Endothelial cell of umbilical vein (primary cell): ENCODE measurements around the gene TULP4. TPM values are rescaled to one million over a fixed set of nuclear protein-coding genes. Genes with fewer than 3 reads are reported as not detected.

Experiments used
- BruUV-seq: library from RNA; stranded (reverse); fragments of 400-500 nt; replicated peaks from 2 replicates; lab custom pipeline; 2021; lab: Mats Ljungman, UMichigan
- CTCF ChIA-PET: fragments of 300-600, 350-600 bp; sonication (Branson Sonifier 250); formaldehyde crosslinking; loops from one replicate; lab custom pipeline; 2021; ENCODE audit warnings: antibody characterized with exemption, inconsistent platforms; lab: Charles Lee
- POLR2A ChIA-PET: fragments of 300-600, 350-600 bp; sonication (Branson Sonifier 250); formaldehyde crosslinking; loops from one replicate; lab custom pipeline; 2021; ENCODE audit warnings: antibody characterized with exemption, inconsistent platforms; lab: Charles Lee
- DNase-seq: peaks from one replicate; pipeline ENCODE4 v3.0.0-alpha.2; 2011; ENCODE audit warnings: low read depth, low spot score
- FAIRE-seq: peaks from 2 replicates; lab custom pipeline; 2011; peaks lifted over from hg19 to GRCh38; lab: Jason Lieb, UNC
- H2AFZ ChIP-seq: 2 replicates; pipeline ENCODE4 v1.6.0; 2012; ENCODE audit warnings: low read depth, low read length, control low read depth, inconsistent platforms
- H3K27ac ChIP-seq: 2 replicates; pipeline ENCODE4 v1.5.1; 2011; ENCODE audit warnings: low read depth, mild to moderate bottlenecking, control low read depth, low read length, moderate library complexity; ENCODE audit not compliant: insufficient read depth
- H3K27me3 ChIP-seq, 2 experiments: 2 replicates each; pipeline versions ENCODE4 v1.6.0 to v1.6.1; 2011; ENCODE audit warnings: low read length in 2 of 2, mixed read lengths in 1 of 2; ENCODE audit not compliant: control insufficient read depth in 2 of 2, insufficient read depth in 2 of 2
- H3K36me3 ChIP-seq, 2 experiments: 2 replicates in 1 of 2; 3 replicates in 1 of 2; pipeline ENCODE4 v1.5.1; 2011; ENCODE audit warnings: low read length in 2 of 2, mild to moderate bottlenecking in 1 of 2, moderate library complexity in 1 of 2; ENCODE audit not compliant: control insufficient read depth in 2 of 2, insufficient read depth in 2 of 2; ENCODE audit errors: extremely low read depth in 1 of 2
- H3K4me1 ChIP-seq: 3 replicates; pipeline ENCODE4 v1.5.1; 2011; ENCODE audit warnings: mild to moderate bottlenecking, low read length; ENCODE audit not compliant: control insufficient read depth, insufficient read depth; ENCODE audit errors: extremely low read depth
- H3K4me2 ChIP-seq: 2 replicates; pipeline ENCODE4 v1.6.1; 2011; ENCODE audit warnings: low read length, control low read depth, mixed read lengths; ENCODE audit not compliant: insufficient read depth
- H3K4me3 ChIP-seq, 3 experiments: fragments of 200-600 bp in 1 of 3; sonication (generic), shearing (Covaris generic) in 1 of 3; replicated peaks in 1 of 3; 2 replicates each; pipeline ENCODE4 v1.5.1; 2011 to 2016; ENCODE audit warnings: control low read depth in 3 of 3, low read length in 3 of 3, mild to moderate bottlenecking in 2 of 3, inconsistent platforms in 1 of 3, low read depth in 1 of 3, moderate library complexity in 1 of 3; ENCODE audit not compliant: insufficient read depth in 1 of 3
- H3K79me2 ChIP-seq: 2 replicates; pipeline ENCODE4 v1.6.0; 2012; ENCODE audit warnings: low read length, inconsistent platforms; ENCODE audit not compliant: control insufficient read depth, insufficient read depth
- H3K9ac ChIP-seq: replicated peaks from 2 replicates; pipeline ENCODE3; 2011; ENCODE audit warnings: low read length, control low read depth; ENCODE audit not compliant: insufficient read depth; ENCODE audit errors: extremely low read depth
- H3K9me1 ChIP-seq: replicated peaks from 3 replicates; pipeline ENCODE4 v1.6.0; 2011; ENCODE audit warnings: mild to moderate bottlenecking, low read length; ENCODE audit not compliant: control insufficient read depth, insufficient read depth; ENCODE audit errors: extremely low read depth
- H3K9me3 ChIP-seq: replicated peaks from 2 replicates; pipeline ENCODE4 v1.5.1; 2012; ENCODE audit warnings: low read length, inconsistent platforms; ENCODE audit not compliant: control insufficient read depth, insufficient read depth
- H4K20me1 ChIP-seq: replicated peaks from 2 replicates; pipeline ENCODE3; 2011; ENCODE audit warnings: mild to moderate bottlenecking, low read length; ENCODE audit not compliant: control insufficient read depth, insufficient read depth; ENCODE audit errors: extremely low read depth
- CTCF ChIP-seq, 2 donors: IDR thresholded peaks; 1 replicate in 1 of 2; 2 replicates in 1 of 2; pipeline ENCODE4 v1.5.1; 2011; ENCODE audit warnings: low read length in 2 of 2, mild to moderate bottlenecking in 2 of 2, moderate library complexity in 2 of 2, control low read depth in 1 of 2, inconsistent platforms in 1 of 2, low read depth in 1 of 2; ENCODE audit not compliant: insufficient read depth in 1 of 2; ENCODE audit errors: extremely low read depth in 1 of 2
- EZH2 ChIP-seq: IDR thresholded peaks from 2 replicates; pipeline ENCODE4 v1.6.1; 2012; ENCODE audit warnings: borderline replicate concordance, low read depth, mild to moderate bottlenecking, moderate library complexity, low read length, inconsistent platforms; ENCODE audit not compliant: severe bottlenecking
- FOS ChIP-seq: IDR thresholded peaks from 2 replicates; pipeline ENCODE4 v1.6.1; 2011; ENCODE audit warnings: mild to moderate bottlenecking, low read length, moderate library complexity, borderline replicate concordance; ENCODE audit not compliant: insufficient read depth
- GATA2 ChIP-seq: IDR thresholded peaks from 2 replicates; pipeline ENCODE4 v1.7.0; 2011; ENCODE audit warnings: low read depth, mild to moderate bottlenecking, moderate library complexity, mixed read lengths, low read length; ENCODE audit not compliant: insufficient read length, insufficient read depth
- JUN ChIP-seq: IDR thresholded peaks from 2 replicates; pipeline ENCODE4 v1.6.1; 2011; ENCODE audit warnings: borderline replicate concordance, low read depth; ENCODE audit not compliant: insufficient read length, insufficient read depth
- MAX ChIP-seq: IDR thresholded peaks from 2 replicates; pipeline ENCODE4 v1.6.1; 2011; ENCODE audit not compliant: insufficient read depth, insufficient read length
- MYC ChIP-seq: IDR thresholded peaks from one replicate; pipeline ENCODE4 v1.6.1; 2011; ENCODE audit warnings: mild to moderate bottlenecking, low read depth, low read length
- POLR2A ChIP-seq: IDR thresholded peaks from 2 replicates; pipeline ENCODE4 v1.6.1; 2012; ENCODE audit warnings: low read depth, mild to moderate bottlenecking, control low read depth, low read length
- POLR2AphosphoS5 ChIP-seq: IDR thresholded peaks from 2 replicates; pipeline ENCODE4 v1.6.1; 2012; ENCODE audit warnings: low read depth, mild to moderate bottlenecking, control low read depth, low read length, moderate library complexity; ENCODE audit not compliant: insufficient read depth
- dilution Hi-C: fragments of 300-500 bp; cut with MboI; formaldehyde crosslinking; loops from one replicate; pipeline ENCODE4 v1.15.0; 2019; ENCODE audit warnings: low sequenced_read_pairs; ENCODE audit not compliant: extremely low pct_ligation_motif_present
- intact Hi-C: fragments of 100-400 bp; cut with micrococcal nuclease; formaldehyde crosslinking; loops from one replicate; pipeline ENCODE4 v1.10.0; 2022
- polyA plus RNA-seq, 4 experiments: library from polyadenylated mRNA; depleted of rRNA in 3 of 4; stranded (reverse) in 3 of 4; unstranded in 1 of 4; fragments of >200 nt; gene quantifications; 2 replicates each; pipeline versions ENCODE4 v1.2.1 to v1.2.3, GENCODE V29; 2011 to 2012; ENCODE audit warnings: missing spikeins in 1 of 4
- total RNA-seq: library from RNA; stranded (reverse); gene quantifications from 2 replicates; pipeline ENCODE4 v1.2.3, GENCODE V29; 2021

The TULP4 gene
- total and polyA plus RNA-seq, 2 donors (not counting 3 experiments of a cell fraction or from before 2014, with no cell fraction given), result 10.8 to 55.1 TPM

GRCh38 chr6:158387036-158387435 is 74.8 kb downstream of the TULP4 start:
- TF ChIP-seq MAX, result no peak
- no peak for TF ChIP-seq JUN
- TF ChIP-seq CTCF (IDR thresholded peaks at IDR 0.05; ENCODE audit: extremely low read depth in 1 of 2, insufficient read depth in 1 of 2, low read depth in 1 of 2, low read length in 2 of 2), result peak in 1 of 2 donors; percentile 17
- Histone ChIP-seq H4K20me1 (peaks cover 8% of the 10 kb centered on the region), H3K9ac (no peak overlapping the region), H3K4me3 (no peak overlapping the region), H3K9me1 (peaks cover 4% of the 10 kb centered on the region), H3K79me2 (peaks cover 6% of the 10 kb centered on the region), H3K4me2 (no peak overlapping the region), H3K36me3 (no peaks in the 10 kb centered on the region), H2AFZ (no peak overlapping the region), H3K27ac (no peak overlapping the region), H3K9me3 (no peaks in the 10 kb centered on the region), H3K4me1 (no peaks in the 10 kb centered on the region), H3K27me3 (no peaks in the 10 kb centered on the region)
- intact Hi-C loops, result no loop called here
- no TSS peak for BruUV-seq
- ChIA-PET POLR2A (no interaction called here), CTCF (interaction anchor here (0.6 to 2.5 kb wide), 13 partner anchors 10 to 208 kb away, joined by 3 to 14 read pairs (median 3); no protein-coding TSS in a partner anchor)
- FAIRE-seq, result no peak
- dilution Hi-C loops, result no loop called here
- no peak for DNase-seq

GRCh38 chr6:158387578-158387977 is 75.3 kb downstream of the TULP4 start:
- no peaks in the 10 kb centered on the region for H3K4me1 ChIP-seq
- H3K4me2 ChIP-seq, result no peak overlapping the region
- no peak overlapping the region for H3K9ac ChIP-seq
- no peaks in the 10 kb centered on the region for H3K9me3 ChIP-seq
- H3K9me1 ChIP-seq, result peaks cover 4% of the 10 kb centered on the region
- no peak overlapping the region for H2AFZ ChIP-seq
- no peak overlapping the region for H3K4me3 ChIP-seq
- intact Hi-C loops, result no loop called here
- no peaks in the 10 kb centered on the region for H3K36me3 ChIP-seq
- dilution Hi-C loops, result no loop called here
- no peaks in the 10 kb centered on the region for H3K27me3 ChIP-seq
- ChIA-PET POLR2A (no interaction called here), CTCF (interaction anchor here (0.7 to 2.5 kb wide), 10 partner anchors 9 to 186 kb away, joined by 3 to 14 read pairs (median 4); no protein-coding TSS in a partner anchor)
- FAIRE-seq (no peak), DNase-seq (no peak)
- peaks cover 6% of the 10 kb centered on the region for H3K79me2 ChIP-seq
- no TSS peak for BruUV-seq
- TF ChIP-seq CTCF (IDR thresholded peaks at IDR 0.05; ENCODE audit: extremely low read depth in 1 of 2, insufficient read depth in 1 of 2, low read depth in 1 of 2, low read length in 2 of 2) (no peak), GATA2 (no peak), FOS (no peak), JUN (no peak), MYC (no peak), POLR2A (no peak), EZH2 (no peak), MAX (no peak), POLR2AphosphoS5 (no peak)
- no peak overlapping the region for H3K27ac ChIP-seq
- peaks cover 8% of the 10 kb centered on the region for H4K20me1 ChIP-seq
